ENCODE measurements around the gene CHCHD3. TPM values are rescaled to one million over a fixed set of nuclear protein-coding genes. Genes with fewer than 3 reads are reported as not detected.

The CHCHD3 gene
- total and polyA plus RNA-seq, 2 of the 4 experiments (the other 2 are of a cell fraction), result 56.9 to 141 TPM

DNA sequence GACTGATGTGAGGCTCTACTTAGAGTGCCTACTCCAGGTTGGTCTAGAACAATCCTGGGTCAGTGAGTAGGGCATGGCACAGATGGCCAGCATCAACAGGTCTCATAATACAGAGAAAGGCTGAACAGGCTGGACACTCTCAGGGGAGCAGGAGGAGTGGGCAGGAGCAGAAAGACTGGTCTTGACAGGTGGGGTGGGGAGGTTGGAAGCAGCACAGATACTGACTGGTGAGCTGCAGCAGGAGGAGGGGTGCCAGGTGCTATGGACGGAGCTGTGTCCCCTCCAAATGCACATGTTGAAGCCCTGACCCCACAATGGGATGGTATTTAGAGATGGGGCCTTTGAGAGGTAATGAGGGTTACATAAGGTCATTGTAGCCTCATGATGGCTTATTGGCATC is 315.2 kb downstream of the CHCHD3 start:
- H2BK5ac ChIP-seq (ENCODE audit: low read depth, low read length, poor library complexity, severe bottlenecking), result no peak overlapping the region
- H3K79me1 ChIP-seq (ENCODE audit: low read depth in 1 of 2, low read length in 2 of 2), result no peaks in the 10 kb centered on the region
- dilution Hi-C loops (cut with HindIII; ENCODE audit: low sequenced_read_pairs, unreplicated experiment) (no loop called here), intact Hi-C loops (cut with micrococcal nuclease) (no loop called here), in situ Hi-C loops (cut with MboI; ENCODE audit: low sequenced_read_pairs) (no loop called here)
- H3K9me3 ChIP-seq (ENCODE audit: control insufficient read depth, insufficient read depth, low read length), result peaks cover 12% of the 10 kb centered on the region
- BruUV-seq (replicated peaks), result no TSS peak
- H4K5ac ChIP-seq (ENCODE audit: low read depth, low read length), result no peak overlapping the region
- no peak overlapping the region for H4K8ac ChIP-seq (ENCODE audit: low read depth in 2 of 2, low read length in 2 of 2)
- no peak overlapping the region for H3K9ac ChIP-seq (ENCODE audit: low read depth, low read length)
- H3K36me3 ChIP-seq (ENCODE audit: control insufficient read depth, insufficient read depth, low read length), result no peaks in the 10 kb centered on the region
- ATAC-seq (ENCODE audit: low read depth) (no peak), DNase-seq (no peak)
- H3K27me3 ChIP-seq (ENCODE audit: control insufficient read depth, insufficient read depth, low read length), result peaks cover 51% of the 10 kb centered on the region
- H2BK15ac ChIP-seq (ENCODE audit: low read depth, low read length), result no peak overlapping the region
- no peak overlapping the region for H2BK120ac ChIP-seq (ENCODE audit: low read depth, low read length)
- no peaks in the 10 kb centered on the region for H3K4me1 ChIP-seq (ENCODE audit: control insufficient read depth, insufficient read depth, low read length)
- H2AFZ ChIP-seq (replicated peaks; ENCODE audit: low read length, poor library complexity), result no peak overlapping the region
- H3K18ac ChIP-seq (ENCODE audit: low read depth, low read length), result no peak overlapping the region
- H3K9me1 ChIP-seq (ENCODE audit: insufficient read depth, low read length), result no peaks in the 10 kb centered on the region
- H2AK5ac ChIP-seq (ENCODE audit: low read depth, low read length), result no peak overlapping the region
- no peak overlapping the region for H2AK9ac ChIP-seq (replicated peaks; ENCODE audit: low read depth, low read length, poor library complexity)
- H2BK20ac ChIP-seq (ENCODE audit: low read depth, low read length), result no peak overlapping the region
- POLR2A ChIA-PET (ENCODE audit: unreplicated experiment), result no interaction called here
- no CpG with 5 or more reads among the region's 1 CpG for WGBS, 2 experiments (ENCODE audit: extremely low coverage in 2 of 2, insufficient read length in 1 of 2)
- no peak overlapping the region for H3K27ac ChIP-seq (ENCODE audit: insufficient read depth, low read length)
- no peak overlapping the region for H3K4me2 ChIP-seq (ENCODE audit: low read depth, low read length)
- CTCF ChIA-PET, result no interaction called here
- TF ChIP-seq NFE2L2 (IDR thresholded peaks at IDR 0.05; ENCODE audit: low read depth, low read length), result no peak
- no peak for TF ChIP-seq CEBPB (IDR thresholded peaks at IDR 0.05; ENCODE audit: low read depth, low read length)
- TF ChIP-seq RFX5 (IDR thresholded peaks at IDR 0.05; ENCODE audit: low read depth, low read length), result no peak
- TF ChIP-seq, protein P1, sequence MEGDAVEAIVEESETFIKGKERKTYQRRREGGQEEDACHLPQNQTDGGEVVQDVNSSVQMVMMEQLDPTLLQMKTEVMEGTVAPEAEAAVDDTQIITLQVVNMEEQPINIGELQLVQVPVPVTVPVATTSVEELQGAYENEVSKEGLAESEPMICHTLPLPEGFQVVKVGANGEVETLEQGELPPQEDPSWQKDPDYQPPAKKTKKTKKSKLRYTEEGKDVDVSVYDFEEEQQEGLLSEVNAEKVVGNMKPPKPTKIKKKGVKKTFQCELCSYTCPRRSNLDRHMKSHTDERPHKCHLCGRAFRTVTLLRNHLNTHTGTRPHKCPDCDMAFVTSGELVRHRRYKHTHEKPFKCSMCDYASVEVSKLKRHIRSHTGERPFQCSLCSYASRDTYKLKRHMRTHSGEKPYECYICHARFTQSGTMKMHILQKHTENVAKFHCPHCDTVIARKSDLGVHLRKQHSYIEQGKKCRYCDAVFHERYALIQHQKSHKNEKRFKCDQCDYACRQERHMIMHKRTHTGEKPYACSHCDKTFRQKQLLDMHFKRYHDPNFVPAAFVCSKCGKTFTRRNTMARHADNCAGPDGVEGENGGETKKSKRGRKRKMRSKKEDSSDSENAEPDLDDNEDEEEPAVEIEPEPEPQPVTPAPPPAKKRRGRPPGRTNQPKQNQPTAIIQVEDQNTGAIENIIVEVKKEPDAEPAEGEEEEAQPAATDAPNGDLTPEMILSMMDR (conservative IDR thresholded peaks at IDR 0.05; ENCODE audit: low read depth, low read length), result no peak
- TF ChIP-seq RCOR1 (IDR thresholded peaks at IDR 0.05; ENCODE audit: insufficient replicate concordance, low read length), result no peak
- no peak for TF ChIP-seq SMC3 (IDR thresholded peaks at IDR 0.05; ENCODE audit: low read depth, low read length)
- no peak for TF ChIP-seq RAD21 (IDR thresholded peaks at IDR 0.05; ENCODE audit: low read length)
- H3K23ac ChIP-seq (ENCODE audit: low read depth, low read length), result no peak overlapping the region
- H3K4ac ChIP-seq (ENCODE audit: low read depth, low read length), result no peak overlapping the region
- H3K14ac ChIP-seq (replicated peaks; ENCODE audit: low read depth, low read length), result no peak overlapping the region
- no peak overlapping the region for H3K4me3 ChIP-seq (ENCODE audit: insufficient read depth, low read depth, low read length)
- H4K20me1 ChIP-seq (ENCODE audit: insufficient read depth, low read length), result peaks cover 3% of the 10 kb centered on the region; the same call in 1 of the 2 replicates
- H3K56ac ChIP-seq (ENCODE audit: extremely low read depth, insufficient read depth, low read length), result no peak overlapping the region
- no peak overlapping the region for H4K91ac ChIP-seq (ENCODE audit: insufficient read depth, low read depth, low read length)
